Chondrocyte (in vitro differentiated cells): ENCODE results near the gene VAMP3. TPM values are rescaled to one million over a fixed set of nuclear protein-coding genes. Genes with fewer than 3 reads are reported as not detected.

Experiments
- DNase-seq: peaks from one replicate; pipeline ENCODE4 v3.0.0; 2021; ENCODE audit warnings: mixed read lengths, low spot score
- H3K27ac Mint-ChIP-seq: one replicate; pipeline ENCODE4 v1.8.0; 2021; ENCODE audit warnings: mild to moderate bottlenecking, moderate library complexity, mixed read lengths; ENCODE audit not compliant: unreplicated experiment
- H3K27me3 Mint-ChIP-seq: 2 replicates; pipeline ENCODE4 v1.8.0; 2021; ENCODE audit warnings: low read depth, mixed read lengths
- H3K36me3 Mint-ChIP-seq: 2 replicates; pipeline ENCODE4 v1.8.0; 2021; ENCODE audit warnings: low read depth, mixed read lengths
- H3K4me1 Mint-ChIP-seq: 2 replicates; pipeline ENCODE4 v1.8.0; 2021; ENCODE audit warnings: low read depth, mild to moderate bottlenecking, mixed read lengths
- H3K4me3 Mint-ChIP-seq: one replicate; pipeline ENCODE4 v1.8.0; 2021; ENCODE audit warnings: mild to moderate bottlenecking, moderate library complexity, mixed read lengths; ENCODE audit not compliant: unreplicated experiment
- H3K9me3 Mint-ChIP-seq: 2 replicates; pipeline ENCODE4 v1.8.0; 2021; ENCODE audit warnings: low read depth, mixed read lengths
- total RNA-seq: library from RNA; stranded (reverse); gene quantifications from 3 replicates; pipeline ENCODE4 v1.2.1, GENCODE V29; 2021
- TF ChIP-seq, protein P1 (sequence below): fragments of 200-600 bp; sonication (generic); IDR thresholded peaks from 2 replicates; pipeline ENCODE4 v1.5.0; 2021; ENCODE audit warnings: antibody characterized with exemption, mild to moderate bottlenecking, moderate library complexity

The VAMP3 gene
- total RNA-seq, 1 donor from 2014 or later = 110 TPM

DNA sequence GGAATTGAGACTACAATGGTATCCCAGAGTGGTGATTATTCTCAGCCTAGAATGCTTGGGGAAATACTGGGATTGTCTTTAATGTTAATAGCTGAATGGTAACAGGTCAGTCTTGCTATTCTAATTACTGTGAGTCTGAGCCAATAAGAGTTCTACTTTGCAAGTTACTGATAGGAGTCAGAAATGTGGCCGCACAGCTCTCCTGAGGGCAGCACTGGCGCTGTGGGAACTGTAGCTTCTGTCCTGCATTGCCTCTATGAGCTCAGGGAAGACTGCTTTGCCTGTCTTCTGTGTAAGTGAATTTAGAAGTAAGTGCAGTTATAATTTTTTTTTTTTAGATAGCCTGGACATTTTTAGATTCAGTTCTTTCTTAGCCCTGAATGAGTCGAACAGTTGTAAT, 10.0 kb upstream of the VAMP3 start:
- no peak for DNase-seq
- Mint-ChIP-seq H3K27me3 (no peaks in the 10 kb centered on the region), H3K27ac (no peak overlapping the region), H3K4me1 (no peaks in the 10 kb centered on the region), H3K36me3 (no peaks in the 10 kb centered on the region), H3K4me3 (no peak overlapping the region), H3K9me3 (no peaks in the 10 kb centered on the region)
- TF ChIP-seq, protein P1, sequence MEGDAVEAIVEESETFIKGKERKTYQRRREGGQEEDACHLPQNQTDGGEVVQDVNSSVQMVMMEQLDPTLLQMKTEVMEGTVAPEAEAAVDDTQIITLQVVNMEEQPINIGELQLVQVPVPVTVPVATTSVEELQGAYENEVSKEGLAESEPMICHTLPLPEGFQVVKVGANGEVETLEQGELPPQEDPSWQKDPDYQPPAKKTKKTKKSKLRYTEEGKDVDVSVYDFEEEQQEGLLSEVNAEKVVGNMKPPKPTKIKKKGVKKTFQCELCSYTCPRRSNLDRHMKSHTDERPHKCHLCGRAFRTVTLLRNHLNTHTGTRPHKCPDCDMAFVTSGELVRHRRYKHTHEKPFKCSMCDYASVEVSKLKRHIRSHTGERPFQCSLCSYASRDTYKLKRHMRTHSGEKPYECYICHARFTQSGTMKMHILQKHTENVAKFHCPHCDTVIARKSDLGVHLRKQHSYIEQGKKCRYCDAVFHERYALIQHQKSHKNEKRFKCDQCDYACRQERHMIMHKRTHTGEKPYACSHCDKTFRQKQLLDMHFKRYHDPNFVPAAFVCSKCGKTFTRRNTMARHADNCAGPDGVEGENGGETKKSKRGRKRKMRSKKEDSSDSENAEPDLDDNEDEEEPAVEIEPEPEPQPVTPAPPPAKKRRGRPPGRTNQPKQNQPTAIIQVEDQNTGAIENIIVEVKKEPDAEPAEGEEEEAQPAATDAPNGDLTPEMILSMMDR = no peak

DNA sequence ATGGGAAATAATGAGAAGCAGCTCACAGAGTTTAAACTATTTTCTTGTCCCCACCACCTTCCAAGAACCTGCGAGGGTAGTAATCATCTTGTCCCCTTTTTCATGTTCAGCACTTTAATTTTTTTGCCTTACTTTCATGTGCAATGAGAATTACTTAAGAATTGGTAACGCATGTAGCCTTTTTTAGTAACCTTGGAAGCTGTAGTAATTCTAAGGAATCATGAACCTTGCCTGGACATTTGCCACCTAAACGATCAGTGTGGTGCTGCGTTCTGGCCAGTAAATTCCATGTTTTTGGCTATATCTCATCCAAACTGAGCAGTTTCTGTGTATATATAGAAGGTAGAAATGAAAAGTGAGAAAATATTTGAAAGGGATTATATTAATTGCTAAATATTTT, 3.9 kb upstream of the VAMP3 start:
- H3K36me3 Mint-ChIP-seq = no peaks in the 10 kb centered on the region
- TF ChIP-seq, protein P1 = no peak
- H3K9me3 Mint-ChIP-seq = no peaks in the 10 kb centered on the region
- no peak overlapping the region for H3K27ac Mint-ChIP-seq
- H3K4me3 Mint-ChIP-seq = no peak overlapping the region
- no peaks in the 10 kb centered on the region for H3K27me3 Mint-ChIP-seq
- no peak for DNase-seq
- peaks cover 11% of the 10 kb centered on the region for H3K4me1 Mint-ChIP-seq

DNA sequence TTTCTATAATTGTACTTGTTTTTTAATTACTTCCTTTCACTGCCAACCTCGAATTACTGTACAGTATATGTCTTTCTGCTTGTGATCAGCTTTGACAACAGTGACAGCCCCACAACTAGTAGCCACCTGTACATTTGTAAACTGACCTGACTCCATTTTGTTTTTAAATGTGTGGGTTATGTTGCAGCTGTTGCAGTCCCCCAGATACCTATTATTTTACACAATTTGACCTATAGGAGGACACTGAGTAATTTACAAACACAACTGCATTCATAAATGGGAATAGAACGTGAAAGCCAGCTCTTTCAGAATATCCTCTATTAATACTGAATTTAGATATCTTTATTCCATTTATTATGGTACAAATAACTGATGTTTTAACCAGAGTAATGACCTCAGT, 2.5 kb upstream of the VAMP3 start:
- no peak for DNase-seq
- Mint-ChIP-seq H3K36me3 (peaks cover 1% of the 10 kb centered on the region), H3K4me3 (no peak overlapping the region), H3K27me3 (no peaks in the 10 kb centered on the region), H3K9me3 (no peaks in the 10 kb centered on the region), H3K4me1 (peaks cover 24% of the 10 kb centered on the region), H3K27ac (no peak overlapping the region)
- TF ChIP-seq, protein P1 = no peak

DNA sequence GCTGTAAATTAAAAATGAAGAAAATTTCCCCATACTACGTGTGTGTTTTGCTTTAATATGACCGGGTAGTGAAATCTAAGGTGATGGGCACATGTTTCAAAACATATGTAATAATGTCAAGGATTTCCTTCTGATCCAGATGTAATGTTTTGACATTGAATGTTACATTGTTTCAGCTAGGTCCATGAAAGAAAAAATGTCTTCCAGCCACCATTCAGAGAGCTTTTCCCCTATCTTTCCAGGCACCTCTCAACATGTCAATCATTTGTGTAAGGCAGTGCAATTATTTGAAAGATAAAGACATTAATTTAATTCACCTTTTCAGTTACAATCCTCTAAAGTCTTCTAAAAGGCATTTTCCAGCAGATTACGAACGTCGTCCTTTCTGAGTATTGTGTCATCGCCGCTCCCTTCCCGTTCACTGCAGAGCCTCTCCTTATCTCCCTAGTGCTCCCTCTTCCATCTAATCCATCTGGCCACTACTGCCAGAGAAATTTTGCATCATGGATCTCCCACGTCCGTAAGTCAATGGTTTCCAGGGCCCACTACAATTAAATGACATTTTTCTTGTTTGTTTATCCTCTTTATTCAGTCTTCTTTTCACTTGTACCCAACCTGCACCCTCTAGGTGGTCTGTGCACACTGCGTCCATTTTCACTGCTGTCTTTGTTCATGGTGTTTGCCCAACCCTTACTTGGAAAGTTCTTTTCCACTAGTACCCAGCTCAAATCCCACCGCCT, 1.3 kb upstream of the VAMP3 start:
- TF ChIP-seq, protein P1 = no peak
- Mint-ChIP-seq H3K9me3 (no peaks in the 10 kb centered on the region), H3K27ac (no peak overlapping the region), H3K27me3 (no peaks in the 10 kb centered on the region), H3K36me3 (peaks cover 6% of the 10 kb centered on the region), H3K4me3 (no peak overlapping the region), H3K4me1 (peaks cover 25% of the 10 kb centered on the region)
- no peak for DNase-seq

DNA sequence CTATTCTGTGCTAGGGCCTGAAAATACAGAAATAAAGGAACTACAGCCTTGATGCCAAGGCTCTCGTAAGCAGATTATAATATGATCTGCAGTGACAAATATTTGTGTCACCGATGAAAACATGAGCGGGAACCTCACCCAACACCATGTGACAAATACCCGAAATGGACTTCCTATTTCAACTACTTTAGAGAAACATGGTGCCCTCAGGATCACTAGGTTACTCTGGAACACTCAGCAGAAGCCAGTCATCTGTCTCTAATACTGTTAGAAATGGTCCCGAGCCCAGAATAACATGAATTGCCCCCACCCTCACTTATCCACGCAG, 463 bp upstream of the VAMP3 start:
- peak overlapping the region; percentile 81 for H3K4me3 Mint-ChIP-seq
- no peak for DNase-seq
- TF ChIP-seq, protein P1 = no peak
- H3K27ac Mint-ChIP-seq = peak overlapping the region; percentile 91
- peaks cover 8% of the 10 kb centered on the region for H3K36me3 Mint-ChIP-seq
- peaks cover 25% of the 10 kb centered on the region for H3K4me1 Mint-ChIP-seq
- H3K9me3 Mint-ChIP-seq = no peaks in the 10 kb centered on the region
- no peaks in the 10 kb centered on the region for H3K27me3 Mint-ChIP-seq
